Stomach (tissue), 4 donors: ENCODE measurements around the gene MAB21L4.

Experiments used
- CTCF ChIP-seq, 7 experiments: fragments of 450-650 bp in 4 of 7; fragments of 200-600 bp in 3 of 7; sonication (generic) in 3 of 7; IDR thresholded peaks; one replicate each; pipeline ENCODE4 v1.5.1; 2016 to 2019; ENCODE audit warnings: antibody characterized with exemption in 7 of 7, control low read depth in 2 of 7, mild to moderate bottlenecking in 1 of 7
- POLR2A ChIP-seq, 4 donors: fragments of 450-650 bp; IDR thresholded peaks; one replicate each; pipeline ENCODE4 v1.6.1; 2016; ENCODE audit warnings: antibody characterized with exemption in 4 of 4, control low read depth in 2 of 4, mild to moderate bottlenecking in 1 of 4, moderate library complexity in 1 of 4
- POLR2AphosphoS5 ChIP-seq, 3 donors: sonication (generic); formaldehyde crosslinking; IDR thresholded peaks; one replicate each; pipeline ENCODE4 v1.6.1; 2016; ENCODE audit warnings: antibody characterized with exemption in 3 of 3

GRCh38 chr2:240856151-240856980, 39.6 kb downstream of the MAB21L4 start:
- TF ChIP-seq CTCF (IDR thresholded peaks at IDR 0.05), result no peak
- TF ChIP-seq POLR2AphosphoS5 (IDR thresholded peaks at IDR 0.05), result no peak
- TF ChIP-seq POLR2A (IDR thresholded peaks at IDR 0.05), result no peak
